GM21390 (cell line): ENCODE measurements around the gene TMEM126A.

Source experiments
- ATAC-seq: cut with Tn5 transposase; IDR thresholded peaks from one replicate; pipeline ENCODE4 v1.9.1; 2021; ENCODE audit not compliant: unreplicated experiment

Gene TMEM126A

DNA sequence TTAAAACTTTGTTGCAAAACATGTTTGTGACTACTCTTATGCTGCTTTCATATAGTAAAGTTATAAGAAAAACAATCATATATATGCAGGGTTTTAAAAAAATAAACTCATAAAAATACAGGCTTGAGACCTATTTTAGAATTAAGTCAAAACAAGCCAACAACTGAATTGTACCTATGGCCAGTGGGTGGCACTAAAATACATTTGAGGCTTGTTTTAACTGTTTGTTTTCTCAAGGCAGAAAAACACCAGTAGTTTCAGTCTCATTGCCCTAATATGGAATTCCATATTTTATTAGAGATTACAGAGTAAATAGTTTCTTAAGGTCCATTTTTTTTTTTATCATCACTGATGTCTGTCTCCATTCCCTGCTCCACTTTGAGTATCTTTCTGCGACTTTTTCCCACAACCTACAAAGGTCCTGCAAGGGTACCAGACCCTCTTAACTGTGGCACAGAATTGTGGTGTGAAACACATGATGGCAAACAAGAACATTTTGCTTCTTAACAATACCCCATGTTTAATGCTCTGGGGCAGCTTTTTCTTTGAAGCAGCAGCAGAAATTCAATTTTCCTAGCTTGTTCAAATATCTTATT is 46.7 kb downstream of the TMEM126A start:
- ATAC-seq, result no peak

DNA sequence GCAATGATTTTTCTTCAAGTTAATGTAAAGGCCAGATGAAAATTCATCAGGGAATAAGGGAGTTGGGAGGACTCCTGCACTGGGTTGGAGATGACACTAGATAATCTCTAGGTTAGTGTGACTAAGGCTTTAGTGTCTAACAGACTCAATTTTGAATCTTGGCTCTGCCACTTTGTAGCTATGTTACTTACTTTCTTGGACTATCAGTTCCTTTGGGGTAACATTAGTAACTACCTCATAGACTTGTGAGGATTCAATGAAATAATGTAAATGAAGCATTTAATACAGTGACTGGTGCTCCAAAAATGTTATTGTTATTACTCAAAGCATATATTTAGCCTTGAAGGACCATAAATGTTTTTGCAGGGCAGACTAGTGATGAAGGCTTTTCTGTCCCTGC is 47.8 kb downstream of the TMEM126A start:
- ATAC-seq, result no peak

DNA sequence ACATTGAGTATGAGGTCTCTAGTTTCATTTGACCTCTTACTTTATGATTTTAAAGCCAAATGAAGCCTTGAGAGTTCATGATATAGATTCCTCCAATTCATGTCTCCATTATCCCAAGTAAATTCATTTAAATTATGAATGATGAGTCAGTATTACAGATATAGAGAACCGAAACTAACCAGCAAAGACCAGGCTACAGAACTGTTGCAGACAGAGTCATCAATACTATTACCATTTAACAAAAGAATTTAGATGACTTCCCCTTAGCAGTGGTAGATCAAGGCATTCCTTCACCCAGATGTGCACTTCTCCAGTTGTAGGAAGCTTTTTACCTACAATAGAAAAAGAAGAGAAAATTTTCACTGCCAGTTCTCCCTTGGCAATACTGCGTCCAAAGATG is 50.0 kb downstream of the TMEM126A start:
- no peak for ATAC-seq

DNA sequence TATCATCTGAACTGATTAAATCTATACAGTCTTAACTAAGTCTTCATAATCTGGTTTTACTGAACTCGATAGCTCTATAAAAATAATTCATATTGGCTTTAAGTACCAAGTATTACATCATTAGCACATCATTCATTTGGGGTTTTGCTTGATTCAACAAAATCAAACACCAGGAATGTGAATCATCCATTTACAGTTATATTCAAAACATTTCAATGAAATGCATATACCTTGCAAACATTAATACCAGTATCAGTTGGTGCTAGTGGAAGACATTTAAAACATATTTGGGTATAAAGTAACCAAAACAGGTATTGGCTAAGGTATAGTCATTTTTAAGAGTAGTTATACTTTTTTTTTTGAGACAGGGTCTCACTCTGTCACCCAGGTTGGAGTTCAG is 50.4 kb downstream of the TMEM126A start:
- no peak for ATAC-seq

DNA sequence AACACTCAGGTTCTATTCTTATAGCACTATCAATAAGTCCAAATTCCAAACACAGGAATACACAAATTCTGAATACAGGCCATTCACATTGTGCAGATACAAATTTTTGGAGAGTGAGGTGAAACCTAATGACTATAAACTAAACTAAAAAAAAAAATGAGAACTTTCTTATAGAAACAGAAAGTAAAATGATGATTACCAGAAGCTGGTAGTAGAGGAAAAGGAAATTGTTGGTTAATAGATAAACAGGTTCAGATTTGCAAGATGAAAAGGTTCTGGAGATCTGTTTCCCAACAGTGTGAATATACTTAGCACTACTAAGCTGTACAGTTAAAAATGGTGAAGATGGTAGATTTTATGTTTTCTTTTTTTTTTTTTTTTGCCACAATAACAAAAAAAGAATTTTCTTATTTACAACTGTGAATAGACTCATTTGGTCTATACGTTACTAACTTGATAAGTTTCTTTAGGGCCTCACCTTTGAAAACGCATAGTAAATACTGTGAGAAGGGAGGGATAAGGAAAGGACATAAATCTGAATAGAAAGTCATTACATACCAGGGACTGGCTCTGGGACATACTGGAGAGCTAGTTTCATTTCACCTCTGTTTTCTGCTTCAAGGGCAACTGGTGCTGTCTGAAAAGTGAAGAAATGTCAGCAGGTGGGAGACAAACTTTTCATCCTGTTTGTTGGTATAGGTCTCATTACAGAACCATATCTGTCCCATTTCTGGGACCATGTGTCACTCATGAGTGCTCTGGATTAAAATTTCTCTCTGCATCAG is 52.4 kb downstream of the TMEM126A start:
- peak; percentile 85 for ATAC-seq

DNA sequence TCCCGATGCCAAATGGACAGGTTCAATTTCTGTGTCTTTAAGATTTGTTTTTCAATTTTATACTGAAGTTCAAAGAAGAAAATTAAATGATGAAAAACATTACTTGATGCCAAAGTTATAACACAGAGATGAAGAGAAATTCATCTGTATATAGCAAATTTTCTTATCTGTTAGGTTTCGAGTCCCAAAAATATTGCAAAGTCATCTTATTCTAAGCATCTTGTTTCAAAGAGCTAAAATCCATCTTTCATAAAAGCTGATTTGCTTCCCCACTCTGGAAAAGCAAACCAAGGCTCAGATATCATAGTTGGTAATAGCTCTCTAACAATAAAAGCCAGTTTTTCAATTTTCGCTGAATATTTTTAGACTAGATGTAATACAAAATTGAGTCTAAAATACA is 57.2 kb downstream of the TMEM126A start:
- ATAC-seq, result no peak

DNA sequence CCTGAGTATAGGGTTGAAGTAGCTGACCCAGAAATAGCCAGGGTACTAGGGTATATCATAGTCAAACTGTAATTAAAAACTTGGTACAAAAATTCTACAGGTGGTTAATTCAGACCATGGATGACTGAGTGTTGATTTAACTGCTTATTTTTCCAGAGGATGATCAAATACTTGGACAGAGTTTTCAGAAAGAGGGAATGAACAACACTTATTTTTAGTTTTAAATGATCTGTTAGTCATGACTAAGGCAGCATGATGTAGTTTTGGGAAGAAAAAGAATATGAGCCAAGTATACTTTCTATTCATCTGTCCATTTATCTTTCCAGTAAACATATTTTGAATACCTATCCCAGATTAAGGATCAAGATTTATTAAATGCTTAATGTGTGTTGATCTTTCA is 58.0 kb downstream of the TMEM126A start:
- no peak for ATAC-seq
